GM18909 (cell line): ENCODE measurements around the gene TMIGD1.

ENCODE experiments used
- ATAC-seq: cut with Tn5 transposase; IDR thresholded peaks from one replicate; pipeline ENCODE4 v1.9.1; 2021; ENCODE audit warnings: mild to moderate bottlenecking; ENCODE audit not compliant: unreplicated experiment, poor library complexity

The TMIGD1 gene

DNA sequence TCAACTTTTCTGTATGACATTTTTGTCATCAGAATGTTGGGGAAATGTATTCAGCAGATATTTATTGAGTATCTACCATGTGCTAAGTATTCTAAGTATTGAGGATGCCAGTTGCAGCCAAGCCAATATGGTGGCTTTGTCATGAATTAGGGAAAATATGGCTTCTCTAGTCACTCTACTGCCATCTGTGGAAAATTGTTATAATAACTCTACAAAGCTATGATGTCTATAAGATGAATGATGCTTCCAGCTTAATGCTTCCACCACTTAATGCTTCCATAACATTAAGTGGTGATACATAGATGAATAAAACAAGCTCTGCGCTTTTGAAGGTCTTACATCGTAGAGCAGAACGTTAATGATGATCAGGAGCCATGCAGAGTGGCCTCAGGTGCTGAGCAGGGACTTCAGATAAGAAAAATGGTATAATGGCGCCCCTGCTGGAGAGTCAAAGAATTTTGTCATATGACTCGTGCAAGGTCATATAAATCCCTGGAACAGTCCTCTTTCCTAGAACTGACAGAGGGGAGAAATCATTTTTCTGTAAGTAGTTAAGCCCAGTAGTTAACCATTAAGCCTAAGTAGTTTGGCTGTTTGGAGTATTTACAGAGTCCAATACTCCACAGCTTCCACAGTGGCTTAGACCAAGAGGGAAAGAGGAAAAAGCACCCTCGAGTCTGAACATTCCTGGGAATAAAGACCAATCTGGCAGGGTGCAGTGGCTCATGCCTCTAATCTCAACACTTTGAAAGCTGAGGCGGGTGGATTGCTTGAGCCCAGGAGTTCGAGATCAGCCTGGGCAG, 2.7 kb upstream of the TMIGD1 start:
- ATAC-seq, result no peak

DNA sequence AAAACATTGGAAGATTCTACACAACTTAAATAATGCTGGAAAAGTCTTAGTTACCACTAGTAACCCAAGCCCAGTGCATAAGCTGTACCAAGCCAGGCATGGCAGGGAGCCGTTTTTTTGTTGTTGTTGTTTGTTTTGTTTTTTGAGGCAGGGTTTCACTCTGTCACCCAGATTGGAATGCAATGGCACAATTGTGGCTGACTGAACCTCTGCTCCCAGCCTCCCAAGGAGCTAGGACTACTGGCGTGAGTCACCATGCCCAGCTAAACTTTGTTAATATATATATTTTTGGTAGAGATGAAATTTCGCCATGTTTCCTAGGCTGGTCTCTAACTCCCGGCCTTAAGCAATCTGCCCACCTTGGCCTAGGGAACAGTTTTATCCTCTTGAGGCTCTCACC, 564 bp upstream of the TMIGD1 start:
- ATAC-seq, result no peak

DNA sequence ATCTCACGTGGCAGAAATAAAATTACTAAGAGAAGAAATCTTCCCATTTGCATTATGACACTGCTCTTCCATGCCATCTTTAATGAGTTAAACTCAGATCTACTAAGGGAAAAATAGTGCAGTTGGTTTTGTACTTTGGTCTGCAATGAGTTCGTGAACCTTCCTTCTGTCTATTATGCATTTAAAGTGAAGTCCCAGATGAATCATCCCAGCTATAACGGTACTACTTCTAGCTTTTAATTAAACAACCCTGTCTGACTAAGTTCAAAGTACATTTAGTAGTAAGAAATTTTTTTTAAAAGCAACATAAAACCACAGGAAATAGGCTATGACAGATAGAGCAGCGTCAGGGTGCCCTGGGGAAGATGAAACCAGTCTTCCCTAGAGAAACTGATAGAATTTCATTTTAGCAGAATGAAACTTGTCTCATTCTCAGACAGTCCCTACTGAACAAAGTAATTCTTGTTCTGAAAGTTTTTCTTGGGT, 1.8 kb downstream of the TMIGD1 start:
- peak; percentile 64 for ATAC-seq

DNA sequence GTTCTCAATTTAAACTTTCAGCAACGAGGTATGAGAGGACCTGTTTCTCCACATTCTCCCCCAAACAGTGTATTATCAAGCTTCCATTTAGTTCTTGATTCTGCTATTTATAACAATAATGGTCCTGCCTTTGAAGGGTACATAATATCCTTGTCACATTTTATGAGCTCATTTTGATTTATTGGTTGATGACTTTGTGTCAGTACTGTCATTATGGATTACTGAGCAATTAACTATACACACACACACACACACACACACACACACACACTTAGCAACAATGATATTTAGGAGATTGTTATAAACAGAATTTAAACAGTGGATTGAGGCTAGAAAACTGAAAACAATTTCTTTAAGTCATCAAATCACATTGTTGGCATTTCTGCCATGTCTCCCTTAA, 7.0 kb downstream of the TMIGD1 start:
- no peak for ATAC-seq

DNA sequence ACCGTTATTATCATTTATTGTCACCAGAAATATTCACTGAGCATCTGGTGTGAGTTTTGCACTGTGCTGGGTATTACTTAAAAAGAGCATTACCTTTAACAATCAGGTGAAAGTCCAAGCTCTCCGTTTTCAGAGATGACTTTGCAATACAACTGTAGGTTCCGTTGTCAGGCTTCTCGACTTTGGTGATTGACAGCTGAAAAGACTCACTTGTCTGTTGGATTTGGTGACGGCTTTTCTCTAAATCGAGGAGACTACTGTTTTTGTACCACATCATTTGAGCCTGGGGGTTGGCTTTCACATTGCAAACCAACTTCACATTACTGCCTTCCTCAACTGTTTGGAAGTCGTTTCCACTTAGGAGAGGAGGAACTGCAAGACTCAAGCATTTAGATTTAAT, 9.1 kb downstream of the TMIGD1 start:
- ATAC-seq, result no peak

DNA sequence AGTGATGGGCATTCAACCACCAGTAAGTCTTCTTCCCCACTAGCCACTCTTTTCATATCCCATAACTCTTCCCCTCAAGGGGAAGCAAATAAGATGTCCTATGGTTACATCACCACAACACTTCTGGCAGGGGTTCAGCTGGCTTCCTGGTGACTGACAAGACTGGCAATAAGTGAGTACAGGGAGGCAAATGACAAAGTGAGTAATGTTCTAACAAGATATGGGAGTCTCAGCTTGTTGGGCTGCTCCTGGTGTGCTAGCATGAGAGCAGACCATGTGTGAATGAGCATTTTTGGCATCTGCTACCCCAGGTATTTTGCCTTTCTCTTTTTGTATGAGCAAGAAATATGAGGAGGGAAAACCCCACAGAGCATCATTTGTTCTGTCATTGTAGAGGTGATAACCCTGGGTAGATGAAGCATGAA, 9.9 kb downstream of the TMIGD1 start:
- no peak for ATAC-seq

DNA sequence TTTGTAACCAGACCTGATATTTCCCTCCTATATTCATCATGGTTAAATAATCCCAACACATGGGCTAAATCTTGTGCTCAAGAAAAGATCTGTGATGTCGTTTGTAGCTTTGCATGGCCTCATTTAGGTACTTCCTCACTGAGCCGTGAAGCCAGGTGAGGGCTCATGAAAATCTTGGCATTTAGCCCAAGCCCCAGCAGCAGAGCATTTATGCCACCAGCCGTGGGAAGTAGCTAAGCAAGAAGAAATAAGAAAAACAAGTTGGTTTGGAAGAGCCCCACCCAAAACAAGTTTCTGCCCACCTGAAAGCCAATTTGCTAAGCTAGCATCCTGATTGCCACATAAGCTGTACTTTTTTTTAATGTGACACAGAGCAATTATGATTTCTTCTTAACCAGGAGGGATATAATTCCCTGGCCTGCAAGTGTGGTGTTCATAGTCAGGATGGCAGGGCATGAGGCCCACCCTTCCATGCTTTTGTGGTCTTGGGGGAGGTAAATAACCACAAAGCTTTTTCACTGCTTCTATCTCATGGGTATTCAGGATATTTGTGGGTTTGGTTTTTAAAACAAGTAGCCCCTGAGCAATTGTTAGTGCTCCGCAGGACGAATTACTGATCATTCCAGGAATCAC, 10.5 kb downstream of the TMIGD1 start:
- ATAC-seq, result no peak

DNA sequence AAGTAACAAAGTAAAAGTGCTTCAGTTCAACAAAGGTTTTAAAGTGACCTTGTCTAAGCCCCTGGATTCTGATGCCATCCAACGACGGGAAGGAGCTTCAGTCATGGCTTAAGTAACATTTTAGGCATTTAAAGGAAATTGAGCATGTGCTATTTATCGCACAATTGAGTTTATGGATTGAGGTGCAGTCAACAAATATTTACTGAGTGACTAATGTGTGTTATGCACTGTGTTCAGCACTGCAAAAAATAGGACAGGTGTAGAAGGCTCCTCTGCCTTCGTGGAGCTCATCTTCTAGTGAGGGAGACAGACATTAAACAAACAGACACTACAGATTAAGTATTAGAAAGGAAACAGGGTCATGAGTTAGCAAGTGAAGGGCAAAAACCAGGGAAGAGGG, 12.5 kb downstream of the TMIGD1 start:
- no peak for ATAC-seq

DNA sequence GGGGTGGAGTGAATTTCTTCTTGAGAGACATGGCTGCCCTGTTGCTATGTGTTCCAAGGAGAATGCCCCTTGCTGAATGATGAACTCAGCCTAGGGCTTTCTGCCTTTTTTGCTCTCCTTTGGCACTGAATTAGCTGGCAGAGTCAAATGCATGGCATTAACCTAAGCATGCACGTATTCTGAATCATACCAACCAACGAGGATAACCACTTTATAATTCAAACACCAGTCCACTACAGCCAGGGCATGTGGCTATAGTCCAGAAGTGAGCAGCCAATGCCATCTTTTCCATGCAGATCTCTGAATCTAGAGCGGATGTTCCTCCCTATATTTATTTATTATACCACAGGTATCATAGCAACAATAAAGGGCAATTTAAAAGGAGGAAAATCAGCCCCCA, 15.7 kb downstream of the TMIGD1 start:
- no peak for ATAC-seq

DNA sequence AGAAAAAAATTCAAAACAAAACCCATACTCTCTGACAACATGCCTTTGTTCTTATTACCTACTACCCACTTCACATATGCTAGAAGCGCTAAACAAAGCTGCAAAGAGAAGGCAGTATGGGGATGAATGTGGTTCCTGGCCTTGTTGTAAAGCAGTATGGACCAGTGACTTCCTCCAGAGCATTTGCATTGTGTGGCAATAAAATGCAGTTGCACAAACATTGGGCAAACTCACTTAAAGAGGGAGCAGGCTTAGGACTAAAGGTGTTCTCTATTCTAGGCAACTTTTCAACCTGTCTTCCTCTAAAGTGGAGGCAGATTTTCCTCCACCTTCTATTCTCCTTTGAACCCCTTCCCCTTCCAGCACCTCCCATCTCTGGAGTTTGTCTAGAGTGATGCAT, 17.1 kb downstream of the TMIGD1 start:
- no peak for ATAC-seq

DNA sequence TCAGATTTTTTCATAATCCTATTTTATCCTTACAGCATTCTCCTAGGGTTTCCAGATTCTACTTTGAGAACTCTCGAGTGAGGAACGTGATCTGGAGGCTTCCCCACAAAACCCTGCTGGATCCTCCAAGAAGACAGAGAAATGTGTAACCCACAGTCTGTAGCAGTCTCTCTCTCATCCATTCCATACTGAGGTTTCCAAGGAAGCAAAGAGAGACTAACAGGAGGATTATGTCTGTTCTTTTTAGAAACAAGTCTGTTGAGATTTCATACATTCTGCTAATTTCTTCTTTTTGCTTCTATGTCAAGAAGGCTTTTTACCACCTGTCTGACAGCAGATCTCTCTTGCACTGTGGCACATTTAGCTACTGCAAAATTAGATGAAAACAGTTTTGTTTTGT, 18.8 kb downstream of the TMIGD1 start:
- no peak for ATAC-seq

DNA sequence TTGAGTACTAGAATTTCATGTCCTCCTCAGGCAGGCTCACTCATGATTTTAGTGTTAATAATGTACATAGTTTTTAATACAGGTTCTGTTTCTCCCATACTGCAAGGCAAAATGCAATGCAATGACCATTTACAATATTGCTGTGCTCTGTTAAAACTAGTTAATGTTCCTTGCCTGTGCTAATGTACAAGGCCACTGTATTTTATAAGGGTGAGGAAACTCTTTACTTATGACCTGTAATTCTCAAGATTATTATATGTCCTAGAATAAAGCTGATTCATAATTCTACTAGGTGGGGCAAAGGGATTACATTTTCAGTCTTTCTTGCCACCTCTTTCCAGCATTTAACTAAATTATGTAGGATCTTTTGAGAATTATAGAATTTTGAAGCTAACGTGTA, 19.4 kb downstream of the TMIGD1 start:
- ATAC-seq, result no peak

DNA sequence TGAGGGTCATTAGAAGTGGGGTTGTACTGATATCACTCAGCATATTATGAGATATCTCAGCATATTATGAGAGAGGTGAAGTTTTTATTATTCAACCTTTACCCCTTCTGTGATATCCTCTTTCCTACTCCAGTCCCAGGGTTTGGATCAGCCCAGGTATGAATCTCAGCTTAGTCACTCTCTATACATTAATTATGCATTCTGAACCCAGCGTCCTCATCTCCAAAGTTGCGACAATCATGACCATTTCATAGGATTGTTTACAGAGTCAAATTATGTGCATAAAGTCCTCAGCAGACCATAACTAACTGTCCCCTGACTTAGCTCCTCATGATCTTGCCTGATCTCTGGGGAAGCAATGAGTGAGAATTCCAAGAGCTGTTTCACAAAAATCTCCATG, 21.6 kb downstream of the TMIGD1 start:
- ATAC-seq, result no peak

DNA sequence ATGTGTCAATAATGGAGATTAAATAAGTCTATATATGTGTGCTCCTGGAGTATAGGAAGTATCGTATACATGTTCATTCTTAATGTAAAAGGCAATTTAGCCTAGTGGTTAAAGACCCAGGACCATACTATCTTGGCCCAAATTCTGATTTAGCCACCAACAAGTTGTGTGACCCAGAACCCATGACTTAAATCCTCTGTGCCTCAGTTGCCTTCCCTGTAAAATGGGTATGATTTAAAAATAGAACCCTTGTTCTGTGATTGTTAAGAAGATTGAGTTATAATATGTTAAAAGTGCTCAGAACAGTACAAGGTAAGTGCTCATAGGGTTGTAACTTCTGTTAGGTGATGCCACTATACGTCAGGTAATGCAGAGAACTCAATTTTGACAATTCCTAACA, 23.3 kb downstream of the TMIGD1 start:
- ATAC-seq, result no peak

DNA sequence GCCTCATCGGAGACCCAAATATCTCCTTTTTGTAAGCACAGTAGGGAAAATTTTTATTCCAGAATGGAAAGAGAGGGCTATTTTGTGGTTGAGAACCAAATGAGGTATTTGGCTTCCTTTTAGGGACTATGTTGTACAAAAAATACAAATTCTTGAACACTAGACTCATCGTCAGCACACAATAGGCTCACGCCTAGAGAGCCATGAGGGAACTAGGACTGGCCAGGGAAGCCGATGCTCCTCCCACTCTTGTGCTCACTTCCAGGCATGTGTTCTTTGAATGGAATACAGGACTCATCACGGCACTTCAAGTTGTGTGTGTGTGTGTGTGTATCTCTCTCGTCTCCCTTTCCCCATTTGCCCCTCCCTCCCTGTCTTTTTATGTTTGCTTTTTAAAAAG, 24.3 kb downstream of the TMIGD1 start:
- no peak for ATAC-seq

DNA sequence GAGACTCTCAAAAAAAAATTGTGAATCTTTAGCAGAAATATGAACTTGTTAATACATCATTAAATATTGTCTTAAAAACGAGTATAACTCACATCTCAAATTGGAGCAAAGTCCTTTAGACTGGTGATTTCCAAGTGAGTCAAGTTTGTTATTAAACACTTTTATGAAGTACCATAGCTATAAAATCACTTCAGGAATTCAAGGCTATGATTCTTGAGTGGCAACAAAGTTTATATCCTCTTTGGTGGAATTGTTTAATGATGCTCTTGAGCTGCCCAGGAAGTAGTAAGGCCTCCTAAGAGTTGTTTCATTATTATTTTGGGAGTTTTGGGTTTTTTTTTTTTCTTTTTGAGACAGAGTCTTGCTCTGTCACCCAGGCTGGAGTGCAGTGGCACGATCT, 25.5 kb downstream of the TMIGD1 start:
- ATAC-seq, result no peak

DNA sequence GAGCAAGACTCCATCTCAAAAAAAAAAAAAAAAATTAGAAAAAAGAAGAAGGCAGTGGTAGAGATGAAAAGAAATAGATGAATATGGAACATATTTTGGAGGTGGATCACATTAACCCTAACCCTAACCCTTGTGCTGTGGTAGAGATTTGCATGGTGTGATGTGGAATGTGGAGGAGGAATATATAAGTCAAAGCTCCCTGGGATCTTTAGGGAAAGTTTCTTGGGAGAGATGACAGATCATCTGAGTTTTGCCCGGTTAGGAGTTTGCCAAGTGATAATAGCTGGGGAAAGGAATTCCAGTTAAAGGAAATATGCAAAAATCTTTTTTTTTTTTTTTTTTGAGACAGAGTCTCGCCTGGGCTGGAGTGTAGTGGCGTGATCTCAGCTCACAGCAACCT, 29.1 kb downstream of the TMIGD1 start:
- no peak for ATAC-seq

DNA sequence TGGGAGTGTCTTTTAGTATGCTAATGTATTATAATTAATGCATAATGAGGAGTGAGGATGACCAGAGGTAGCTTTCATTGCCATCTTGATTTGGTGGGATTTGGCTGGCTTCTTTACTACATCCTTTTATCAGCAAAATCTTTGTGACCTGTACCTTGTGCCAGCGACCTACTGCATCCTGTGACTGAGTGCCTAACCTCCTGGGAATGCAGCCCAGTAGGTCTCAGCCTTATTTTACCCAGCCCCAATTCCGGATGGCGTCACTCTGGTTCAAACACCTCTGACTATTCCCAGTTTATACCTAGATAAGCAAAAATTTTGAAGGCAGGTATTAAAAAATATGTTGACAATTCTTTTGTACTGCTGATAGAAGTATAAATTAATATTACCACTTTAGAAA, 31.6 kb downstream of the TMIGD1 start:
- ATAC-seq, result no peak

DNA sequence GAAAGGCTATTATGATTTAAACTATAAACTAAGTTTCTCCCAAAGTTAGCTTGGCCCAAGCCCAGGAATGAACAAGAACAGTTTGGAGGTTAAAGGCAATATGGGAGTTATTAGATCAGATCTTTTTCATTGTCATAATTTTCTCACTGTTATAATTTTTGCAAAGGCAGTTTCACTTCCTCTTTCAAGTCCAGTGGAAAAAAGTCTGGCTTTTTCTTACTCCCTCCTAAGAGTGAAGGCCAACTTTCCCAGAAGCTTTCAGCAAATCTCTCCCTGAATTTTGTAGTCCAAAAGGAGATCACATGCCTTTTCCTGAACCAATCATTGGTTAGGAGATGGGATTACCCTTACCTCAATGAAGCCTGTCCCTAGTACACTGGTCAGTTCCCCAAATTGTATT, 33.0 kb downstream of the TMIGD1 start:
- ATAC-seq, result no peak

DNA sequence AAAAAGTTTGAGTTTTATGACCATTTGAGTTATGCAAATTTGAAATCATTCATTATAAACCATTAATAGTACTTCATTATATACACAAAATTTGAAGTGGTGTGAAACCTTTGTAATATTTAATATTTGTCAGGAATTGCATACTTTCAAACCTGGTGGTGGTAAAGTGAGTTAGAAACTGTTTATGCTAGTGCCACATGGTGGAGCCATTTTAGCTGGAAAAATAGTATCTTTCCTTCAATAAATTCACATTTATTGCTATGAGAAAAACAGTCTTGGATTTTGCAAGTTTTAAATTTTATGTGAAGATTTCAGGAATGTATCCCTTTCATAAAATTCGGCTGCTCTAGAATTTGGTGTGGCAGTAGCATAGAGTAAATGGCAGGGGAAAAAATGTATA, 34.9 kb downstream of the TMIGD1 start:
- no peak for ATAC-seq

DNA sequence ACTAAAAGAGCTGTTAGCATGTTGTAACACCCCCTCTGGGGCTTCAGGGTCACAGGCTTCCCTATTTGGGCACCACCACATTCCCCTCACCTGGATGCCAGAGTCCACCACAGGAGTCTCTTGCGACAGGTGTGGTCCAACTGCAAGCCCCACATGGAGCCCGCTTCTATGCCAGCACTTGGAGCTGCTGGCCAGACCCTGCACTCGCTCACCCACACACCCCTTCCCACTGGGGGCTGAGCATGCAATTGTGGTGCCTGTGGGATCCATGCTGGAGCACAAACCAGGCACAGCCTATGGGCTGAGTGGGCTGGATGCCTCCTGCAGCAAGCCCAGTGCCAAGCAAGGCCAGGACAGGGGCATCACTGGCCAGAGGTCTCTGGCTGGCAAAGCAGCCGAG, 36.1 kb downstream of the TMIGD1 start:
- no peak for ATAC-seq

DNA sequence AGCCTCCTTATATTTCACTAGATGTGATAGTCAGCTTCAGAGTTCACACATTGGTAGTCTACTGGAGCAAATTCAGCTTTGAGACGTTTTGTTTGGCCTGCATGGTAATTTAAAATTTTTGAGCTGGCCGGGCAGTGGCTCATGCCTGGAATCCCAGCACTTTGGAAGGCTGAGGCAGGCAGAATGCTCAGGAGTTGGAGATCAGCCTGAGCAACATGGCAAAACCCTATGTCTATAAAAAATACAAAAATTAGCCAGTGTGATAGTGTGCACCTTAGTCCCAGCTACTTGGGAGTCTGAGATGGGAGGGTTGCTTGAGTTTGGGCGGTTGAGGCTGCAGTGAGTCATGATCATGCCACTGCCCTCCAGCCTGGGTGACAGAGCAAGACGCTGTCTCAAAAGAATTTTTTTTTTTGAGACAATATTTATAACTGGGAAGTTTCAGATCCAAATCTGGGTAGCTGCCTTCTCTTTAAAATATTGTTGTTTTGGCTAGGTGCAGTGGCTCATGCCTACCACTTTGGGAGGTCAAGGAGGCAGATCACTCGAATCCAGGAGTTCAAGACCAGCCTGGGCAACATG, 37.3 kb downstream of the TMIGD1 start:
- no peak for ATAC-seq
